Lung (tissue), 12 donors: ENCODE data around the gene RBFOX2. TPM values are rescaled to one million over a fixed set of nuclear protein-coding genes. Genes with fewer than 3 reads are reported as not detected.

Experiments used
- ATAC-seq: fragments of 200-7000 bp; cut with Tn5 transposase; one replicate; pipeline ENCODE4 v1.9.1; 2020; ENCODE audit warnings: moderate number of reproducible peaks; ENCODE audit not compliant: insufficient read depth, low FRiP score
- DNase-seq, 3 donors: peaks; one replicate each; pipeline ENCODE4 v3.0.0-alpha.2; 2013 to 2017
- H3K27ac ChIP-seq, 2 donors: one replicate each; pipeline ENCODE4 v1.5.1; 2013; ENCODE audit warnings: mild to moderate bottlenecking in 2 of 2, moderate library complexity in 2 of 2, control low read depth in 1 of 2, inconsistent platforms in 1 of 2, low read depth in 1 of 2, low read length in 1 of 2
- H3K27me3 ChIP-seq, 3 donors: one replicate each; pipeline ENCODE4 v1.5.1; 2013; ENCODE audit warnings: low read length in 2 of 3; ENCODE audit not compliant: control insufficient read depth in 3 of 3, insufficient read depth in 3 of 3
- H3K36me3 ChIP-seq, 4 donors: one replicate each; pipeline ENCODE4 v1.5.1; 2013; ENCODE audit warnings: low read length in 4 of 4, mild to moderate bottlenecking in 1 of 4, moderate library complexity in 1 of 4; ENCODE audit not compliant: control insufficient read depth in 4 of 4, insufficient read depth in 4 of 4
- H3K4me1 ChIP-seq, 5 donors: one replicate each; pipeline ENCODE4 v1.5.1; 2013; ENCODE audit warnings: low read length in 5 of 5, mild to moderate bottlenecking in 2 of 5, moderate library complexity in 1 of 5; ENCODE audit not compliant: control insufficient read depth in 5 of 5, insufficient read depth in 5 of 5
- H3K4me3 ChIP-seq: one replicate; pipeline ENCODE4 v1.5.1; 2013; ENCODE audit warnings: mild to moderate bottlenecking, control low read depth, moderate library complexity
- H3K9ac ChIP-seq, 2 donors: one replicate each; pipeline ENCODE4 v1.5.1; 2013; ENCODE audit warnings: low read length in 2 of 2, control low read depth in 1 of 2; ENCODE audit not compliant: insufficient read depth in 1 of 2
- H3K9me3 ChIP-seq, 4 donors: one replicate each; pipeline ENCODE4 v1.5.1; 2013; ENCODE audit warnings: low read length in 3 of 4, mild to moderate bottlenecking in 1 of 4, moderate library complexity in 1 of 4; ENCODE audit not compliant: control insufficient read depth in 4 of 4, insufficient read depth in 3 of 4
- WGBS, 2 donors: extraction: QIAGEN DNeasy Blood & Tissue Kit; methylation state at CpG; one replicate each; pipeline ENCODE4 v1.1.7; 2013; 5-methylcytosine and 5-hydroxymethylcytosine counted together
- polyA plus RNA-seq, 2 donors: library from polyadenylated mRNA; stranded (reverse); fragments of 200-250 nt; gene quantifications; one replicate each; pipeline ENCODE4 v1.2.1, GENCODE V29; 2013
- total RNA-seq, 2 donors: library from RNA; depleted of rRNA in 1 of 2; stranded (reverse); fragments of >200 nt in 1 of 2; gene quantifications; one replicate each; pipeline ENCODE4 v1.2.1, GENCODE V29; 2014 to 2021
- TF ChIP-seq, protein P1 (sequence below): IDR thresholded peaks from 2 replicates; pipeline ENCODE4 v1.5.1; 2012; ENCODE audit warnings: mild to moderate bottlenecking; ENCODE audit errors: control extremely low read depth, extremely low read depth
- donor health status: control.
- donor health status: control.
- donor health status: Bipolar disorder and iron deficiency.
- donor health status: healthy.
- donor health status: DM: yes; HTN: yes; CAD: no.

Gene RBFOX2
- total and polyA plus RNA-seq, 4 donors: 16.5 to 195 (median 43.3) TPM

DNA sequence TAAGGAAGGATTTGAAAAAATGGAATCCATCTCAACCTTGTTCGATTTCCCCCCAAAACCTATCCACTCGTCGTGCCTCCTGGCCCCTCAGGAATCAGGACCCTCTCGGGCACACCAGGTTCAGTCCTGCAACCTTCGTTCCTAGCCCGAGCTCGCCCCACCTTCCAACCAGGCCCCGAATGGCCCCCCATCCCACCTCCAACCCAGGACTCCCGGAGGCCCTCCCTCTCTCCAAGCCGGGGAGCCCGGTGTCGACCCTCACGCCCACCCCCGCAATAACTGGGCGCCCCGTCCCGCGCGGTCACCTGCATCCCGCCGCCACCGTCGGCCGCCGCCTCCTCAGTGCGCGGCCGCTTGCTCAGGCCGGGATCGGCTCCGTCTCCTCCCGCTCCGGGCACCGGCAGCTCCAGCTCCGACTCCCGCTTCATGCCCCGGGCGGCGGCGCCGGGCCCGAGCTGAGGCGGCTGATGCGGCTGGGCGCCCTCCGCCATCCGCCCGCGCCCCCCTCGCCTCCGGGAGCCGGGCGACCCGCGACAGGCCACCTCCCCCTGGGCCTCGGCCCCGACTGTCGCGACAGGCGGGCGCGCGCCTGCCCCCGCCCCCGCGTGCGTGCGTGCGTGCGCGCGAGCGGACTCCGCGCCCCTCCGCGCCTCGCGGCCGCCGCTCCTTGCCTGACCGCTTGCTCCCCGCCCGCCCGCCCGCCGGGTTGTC is 534 bp downstream of the RBFOX2 start:
- H3K9ac ChIP-seq: peak overlapping the region; percentile 29 to 91
- H3K27me3 ChIP-seq: no peaks in the 10 kb centered on the region
- peak in 2 of 3 donors; percentile 33 to 85 for DNase-seq
- peak overlapping the region; percentile 91 to 92 for H3K27ac ChIP-seq
- WGBS, 2 donors: 0 to 1% methylated on average over 49 to 87 of the region's 87 CpGs
- TF ChIP-seq, protein P1, sequence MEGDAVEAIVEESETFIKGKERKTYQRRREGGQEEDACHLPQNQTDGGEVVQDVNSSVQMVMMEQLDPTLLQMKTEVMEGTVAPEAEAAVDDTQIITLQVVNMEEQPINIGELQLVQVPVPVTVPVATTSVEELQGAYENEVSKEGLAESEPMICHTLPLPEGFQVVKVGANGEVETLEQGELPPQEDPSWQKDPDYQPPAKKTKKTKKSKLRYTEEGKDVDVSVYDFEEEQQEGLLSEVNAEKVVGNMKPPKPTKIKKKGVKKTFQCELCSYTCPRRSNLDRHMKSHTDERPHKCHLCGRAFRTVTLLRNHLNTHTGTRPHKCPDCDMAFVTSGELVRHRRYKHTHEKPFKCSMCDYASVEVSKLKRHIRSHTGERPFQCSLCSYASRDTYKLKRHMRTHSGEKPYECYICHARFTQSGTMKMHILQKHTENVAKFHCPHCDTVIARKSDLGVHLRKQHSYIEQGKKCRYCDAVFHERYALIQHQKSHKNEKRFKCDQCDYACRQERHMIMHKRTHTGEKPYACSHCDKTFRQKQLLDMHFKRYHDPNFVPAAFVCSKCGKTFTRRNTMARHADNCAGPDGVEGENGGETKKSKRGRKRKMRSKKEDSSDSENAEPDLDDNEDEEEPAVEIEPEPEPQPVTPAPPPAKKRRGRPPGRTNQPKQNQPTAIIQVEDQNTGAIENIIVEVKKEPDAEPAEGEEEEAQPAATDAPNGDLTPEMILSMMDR: no peak
- H3K4me1 ChIP-seq: peaks cover 3 to 26% (median 9%) of the 10 kb centered on the region in 5 donors
- H3K9me3 ChIP-seq: no peaks in the 10 kb centered on the region
- H3K4me3 ChIP-seq: peak overlapping the region; percentile 75
- peaks cover 0 to 4% (median 0%) of the 10 kb centered on the region in 4 donors for H3K36me3 ChIP-seq
- peak; percentile 29 for ATAC-seq

DNA sequence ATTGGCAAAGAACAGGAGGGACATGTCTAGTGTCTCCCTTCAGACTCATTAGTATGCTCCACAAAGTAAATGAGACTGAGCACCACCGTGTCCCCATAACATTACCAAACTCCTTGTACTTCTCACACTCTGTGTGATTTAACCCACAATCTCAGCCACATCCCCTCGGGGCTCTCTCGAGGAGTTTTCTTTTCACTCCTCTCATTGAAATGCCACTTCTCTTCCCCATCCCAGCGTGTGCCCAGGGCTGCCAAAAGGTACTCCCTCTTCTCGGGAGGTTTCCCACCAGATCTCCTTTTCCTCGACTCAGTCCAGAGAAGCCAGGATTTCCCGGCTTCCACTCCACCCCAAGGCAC is 1.1 kb downstream of the RBFOX2 start:
- Histone ChIP-seq H3K27ac (peak overlapping the region; percentile 91 to 92), H3K9ac (peak overlapping the region; percentile 29 to 91), H3K36me3 (peaks cover 0 to 4% (median 0%) of the 10 kb centered on the region in 4 donors), H3K9me3 (no peaks in the 10 kb centered on the region), H3K4me1 (peaks cover 3 to 31% (median 12%) of the 10 kb centered on the region in 5 donors), H3K27me3 (no peaks in the 10 kb centered on the region), H3K4me3 (peak overlapping the region; percentile 75)
- ATAC-seq (no peak), DNase-seq (peak; percentile 30 to 54 (median 54))
- 2 to 3% methylated on average over 7 of the region's 7 CpGs for WGBS, 2 donors
- TF ChIP-seq, protein P1: no peak

DNA sequence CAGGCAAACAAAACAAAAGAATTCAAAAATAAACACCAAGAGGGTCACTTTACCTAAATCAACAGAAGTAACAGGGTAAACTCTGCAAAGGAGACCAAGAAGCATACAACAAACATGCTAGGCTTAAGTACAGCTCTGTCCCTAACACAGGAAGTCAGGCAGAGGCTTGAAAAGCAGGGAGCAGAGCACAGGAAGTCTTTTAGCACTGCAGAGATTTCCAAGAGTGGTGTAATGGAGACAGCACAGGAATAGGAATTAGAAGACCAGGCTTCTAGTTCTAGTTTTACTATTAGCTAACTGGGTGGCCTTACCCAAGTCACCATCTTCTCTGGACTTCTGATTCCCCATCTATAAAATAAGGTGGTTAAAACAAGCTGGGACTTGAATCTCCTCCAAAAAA is 1.9 kb downstream of the RBFOX2 start:
- peaks cover 3 to 40% (median 13%) of the 10 kb centered on the region in 5 donors for H3K4me1 ChIP-seq

More for the DNA sequence above, 1.9 kb downstream of the RBFOX2 start:
- peaks cover 0 to 6% (median 0%) of the 10 kb centered on the region in 4 donors for H3K36me3 ChIP-seq
- DNase-seq (peak; percentile 38 to 80 (median 75)), ATAC-seq (no peak)
- peak overlapping the region; percentile 33 to 62 for H3K27ac ChIP-seq
- TF ChIP-seq, protein P1: no peak
- no peaks in the 10 kb centered on the region for H3K9me3 ChIP-seq
- H3K4me3 ChIP-seq: peak overlapping the region; percentile 13
- H3K9ac ChIP-seq: peak overlapping the region; percentile 7 to 91
- no peaks in the 10 kb centered on the region for H3K27me3 ChIP-seq
